PFSK-1 (cell line): ENCODE measurements around the gene TRIM31.

ENCODE experiments used
- FOXP2 ChIP-seq: optimal IDR thresholded peaks from 2 replicates; pipeline ENCODE3; 2011; ENCODE audit warnings: borderline replicate concordance, control low read depth, inconsistent platforms; ENCODE audit not compliant: insufficient read depth; ENCODE audit errors: extremely low read length, extremely low read depth
- POLR2AphosphoS5 ChIP-seq: IDR thresholded peaks from 2 replicates; pipeline ENCODE4 v1.6.1; 2012; ENCODE audit warnings: low read depth, mild to moderate bottlenecking, control low read depth, low read length, moderate library complexity
- SIN3A ChIP-seq: IDR thresholded peaks from 2 replicates; pipeline ENCODE4 v1.6.1; 2012; ENCODE audit warnings: mild to moderate bottlenecking, low read length, moderate library complexity, borderline replicate concordance; ENCODE audit not compliant: insufficient read depth
- TAF1 ChIP-seq: IDR thresholded peaks from 2 replicates; pipeline ENCODE4 v1.6.1; 2012; ENCODE audit warnings: low read length, control low read depth, borderline replicate concordance; ENCODE audit not compliant: insufficient read depth
- TF ChIP-seq, protein P1 (sequence below), 2 experiments: IDR thresholded peaks; 2 replicates each; pipeline versions ENCODE4 v1.6.1 to v1.8.0; 2011 to 2012; ENCODE audit warnings: low read depth in 2 of 2, low read length in 2 of 2, control low read depth in 1 of 2, inconsistent platforms in 1 of 2, mild to moderate bottlenecking in 1 of 2, moderate library complexity in 1 of 2; ENCODE audit not compliant: insufficient read depth in 1 of 2

Gene TRIM31

GRCh38 chr6:30074331-30075093 lies 38.4 kb downstream of the TRIM31 start:
- TF ChIP-seq, protein P1, sequence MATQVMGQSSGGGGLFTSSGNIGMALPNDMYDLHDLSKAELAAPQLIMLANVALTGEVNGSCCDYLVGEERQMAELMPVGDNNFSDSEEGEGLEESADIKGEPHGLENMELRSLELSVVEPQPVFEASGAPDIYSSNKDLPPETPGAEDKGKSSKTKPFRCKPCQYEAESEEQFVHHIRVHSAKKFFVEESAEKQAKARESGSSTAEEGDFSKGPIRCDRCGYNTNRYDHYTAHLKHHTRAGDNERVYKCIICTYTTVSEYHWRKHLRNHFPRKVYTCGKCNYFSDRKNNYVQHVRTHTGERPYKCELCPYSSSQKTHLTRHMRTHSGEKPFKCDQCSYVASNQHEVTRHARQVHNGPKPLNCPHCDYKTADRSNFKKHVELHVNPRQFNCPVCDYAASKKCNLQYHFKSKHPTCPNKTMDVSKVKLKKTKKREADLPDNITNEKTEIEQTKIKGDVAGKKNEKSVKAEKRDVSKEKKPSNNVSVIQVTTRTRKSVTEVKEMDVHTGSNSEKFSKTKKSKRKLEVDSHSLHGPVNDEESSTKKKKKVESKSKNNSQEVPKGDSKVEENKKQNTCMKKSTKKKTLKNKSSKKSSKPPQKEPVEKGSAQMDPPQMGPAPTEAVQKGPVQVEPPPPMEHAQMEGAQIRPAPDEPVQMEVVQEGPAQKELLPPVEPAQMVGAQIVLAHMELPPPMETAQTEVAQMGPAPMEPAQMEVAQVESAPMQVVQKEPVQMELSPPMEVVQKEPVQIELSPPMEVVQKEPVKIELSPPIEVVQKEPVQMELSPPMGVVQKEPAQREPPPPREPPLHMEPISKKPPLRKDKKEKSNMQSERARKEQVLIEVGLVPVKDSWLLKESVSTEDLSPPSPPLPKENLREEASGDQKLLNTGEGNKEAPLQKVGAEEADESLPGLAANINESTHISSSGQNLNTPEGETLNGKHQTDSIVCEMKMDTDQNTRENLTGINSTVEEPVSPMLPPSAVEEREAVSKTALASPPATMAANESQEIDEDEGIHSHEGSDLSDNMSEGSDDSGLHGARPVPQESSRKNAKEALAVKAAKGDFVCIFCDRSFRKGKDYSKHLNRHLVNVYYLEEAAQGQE (IDR thresholded peaks at IDR 0.05; ENCODE audit: insufficient read depth in 1 of 2, low read depth in 2 of 2, low read length in 2 of 2), result no peak
- TF ChIP-seq POLR2AphosphoS5 (no peak), TAF1 (no peak), FOXP2 (no peak), SIN3A (no peak)

DNA sequence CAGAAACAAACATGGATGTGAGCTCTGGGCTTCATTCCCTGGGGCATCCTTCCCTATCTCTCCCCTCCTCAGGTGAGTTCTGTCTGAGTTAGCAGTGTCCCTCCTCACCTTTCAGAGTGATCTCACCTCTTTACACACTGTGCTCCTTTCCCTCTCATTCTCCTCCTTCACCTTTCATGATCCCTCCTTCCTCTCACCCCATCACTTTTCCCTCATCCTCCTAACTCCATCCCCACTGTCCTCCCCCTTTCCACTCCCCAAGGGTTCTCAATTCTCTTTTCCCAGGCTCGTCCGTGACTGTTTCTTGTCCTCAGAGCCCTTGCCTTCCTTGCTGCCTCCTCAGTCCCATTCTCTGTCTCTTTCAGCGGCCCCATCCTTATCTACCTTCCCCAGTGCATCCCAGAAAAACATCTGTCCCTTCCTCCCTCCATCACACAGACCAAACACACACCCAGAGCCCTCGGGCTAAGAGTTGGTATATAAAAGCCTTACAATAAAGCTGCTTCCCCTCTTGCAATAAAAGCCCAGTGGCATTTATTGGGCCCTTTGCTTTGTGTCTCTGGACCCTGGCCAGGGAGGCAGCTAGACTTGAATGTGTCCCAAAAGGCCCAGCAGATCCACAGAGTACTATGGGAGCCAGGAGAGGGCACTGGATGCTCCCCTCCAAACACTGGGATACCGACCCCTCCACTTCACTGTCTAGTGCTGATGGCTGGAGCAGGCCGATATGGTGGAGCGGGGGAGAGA lies 39.2 kb downstream of the TRIM31 start:
- TF ChIP-seq, protein P1 (IDR thresholded peaks at IDR 0.05; ENCODE audit: insufficient read depth in 1 of 2, low read depth in 2 of 2, low read length in 2 of 2), result no peak
- no peak for TF ChIP-seq FOXP2
- no peak for TF ChIP-seq SIN3A
- TF ChIP-seq POLR2AphosphoS5, result no peak
- no peak for TF ChIP-seq TAF1

- no peak for TF ChIP-seq TAF1
- TF ChIP-seq, protein P1 (IDR thresholded peaks at IDR 0.05; ENCODE audit: insufficient read depth in 1 of 2, low read depth in 2 of 2, low read length in 2 of 2), result no peak
- TF ChIP-seq SIN3A, result no peak
- no peak for TF ChIP-seq POLR2AphosphoS5
- TF ChIP-seq FOXP2, result no peak
These were observed 41.0 kb downstream of the TRIM31 start for GRCh38 chr6:30071858-30072257.

DNA sequence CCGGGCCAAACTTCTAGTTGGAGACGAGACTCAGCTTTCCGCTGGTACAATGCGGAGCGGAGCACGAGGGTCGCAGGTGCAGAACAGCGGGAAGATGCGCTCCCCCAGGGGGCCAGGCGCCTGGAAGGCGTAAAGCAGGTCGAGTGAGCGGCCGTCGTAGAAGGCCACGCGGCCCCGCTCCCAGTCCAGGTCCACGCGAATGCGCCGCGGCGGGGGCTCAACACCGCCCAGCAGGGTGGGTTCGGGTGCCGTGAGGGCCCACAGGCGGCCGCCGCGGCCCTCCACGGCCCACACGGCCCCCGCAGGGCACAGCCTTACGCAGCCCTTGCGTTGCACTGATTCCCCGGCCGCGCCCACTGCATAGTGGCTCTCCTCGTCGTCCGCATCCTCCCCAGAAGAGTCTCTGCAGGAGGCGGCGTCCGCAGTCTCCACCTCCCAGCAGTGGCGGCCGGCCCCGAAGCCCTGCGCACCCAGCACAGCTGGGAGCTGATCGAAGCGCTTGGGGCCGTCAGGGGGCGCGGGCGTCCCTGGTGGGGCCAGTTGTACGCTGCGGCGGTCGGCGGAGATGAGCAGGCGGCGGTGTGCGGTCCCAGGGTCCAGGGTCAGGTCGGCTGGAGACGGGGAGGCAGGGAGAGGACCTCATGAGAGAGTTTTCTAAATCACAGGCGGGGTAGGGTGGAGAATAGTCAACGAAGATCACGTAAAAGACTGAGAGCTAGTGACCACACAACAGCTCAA lies 41.6 kb downstream of the TRIM31 start:
- TF ChIP-seq POLR2AphosphoS5, result no peak
- TF ChIP-seq SIN3A, result no peak
- TF ChIP-seq FOXP2, result no peak
- TF ChIP-seq TAF1, result no peak
- TF ChIP-seq, protein P1 (IDR thresholded peaks at IDR 0.05; ENCODE audit: insufficient read depth in 1 of 2, low read depth in 2 of 2, low read length in 2 of 2), result no peak
